Heart left ventricle (tissue), 16 donors: ENCODE data around the gene CAMKMT. TPM values are rescaled to one million over a fixed set of nuclear protein-coding genes. Genes with fewer than 3 reads are reported as not detected.

Source experiments
- ATAC-seq, 4 donors: fragments of 200-7000 bp; cut with Tn5 transposase; one replicate each; pipeline ENCODE4 v1.9.1; 2020 to 2022; ENCODE audit warnings: moderate library complexity in 4 of 4, mild to moderate bottlenecking in 3 of 4, moderate number of reproducible peaks in 1 of 4
- DNase-seq, 5 donors: peaks; one replicate each; pipeline ENCODE4 v3.0.0-alpha.2; 2020
- H3K27ac ChIP-seq, 12 donors: fragments of 200-600 bp; sonication (generic) in 4 of 12; one replicate each; pipeline versions ENCODE4 v1.5.0 to v1.8.0; 2016 to 2022; ENCODE audit warnings: mild to moderate bottlenecking in 2 of 12
- H3K27me3 ChIP-seq, 9 donors: fragments of 200-600 bp; sonication (generic) in 2 of 9; one replicate each; pipeline versions ENCODE4 v1.5.1 to v1.8.0; 2016 to 2022; ENCODE audit warnings: mild to moderate bottlenecking in 3 of 9
- H3K36me3 ChIP-seq, 9 donors: fragments of 200-600 bp; sonication (generic) in 2 of 9; one replicate each; pipeline versions ENCODE4 v1.5.0 to v1.8.0; 2018 to 2022; ENCODE audit warnings: mild to moderate bottlenecking in 2 of 9
- H3K4me1 ChIP-seq, 12 donors: fragments of 200-600 bp; sonication (generic) in 4 of 12; one replicate each; pipeline versions ENCODE4 v1.5.0 to v1.8.0; 2016 to 2022; ENCODE audit warnings: mild to moderate bottlenecking in 3 of 12
- H3K4me3 ChIP-seq, 12 donors: fragments of 200-600 bp; sonication (generic) in 4 of 12; one replicate each; pipeline versions ENCODE4 v1.5.0 to v1.8.0; 2017 to 2022; ENCODE audit warnings: mild to moderate bottlenecking in 9 of 12, moderate library complexity in 4 of 12
- H3K9me3 ChIP-seq, 12 donors: fragments of 200-600 bp; sonication (generic) in 4 of 12; one replicate each; pipeline versions ENCODE4 v1.5.0 to v1.8.0; 2016 to 2022; ENCODE audit warnings: mild to moderate bottlenecking in 1 of 12
- POLR2A ChIP-seq, 2 donors: fragments of 450-650 bp; IDR thresholded peaks; one replicate each; pipeline ENCODE4 v1.6.1; 2017; ENCODE audit warnings: antibody characterized with exemption in 2 of 2, mild to moderate bottlenecking in 2 of 2, moderate library complexity in 2 of 2
- WGBS, 4 donors: extraction: QIAGEN DNeasy Blood & Tissue Kit in 2 of 4; methylation state at CpG; one replicate each; pipeline versions ENCODE4 v1.1.5 to v1.1.7; 2013 to 2018; 5-methylcytosine and 5-hydroxymethylcytosine counted together
- intact Hi-C, 10 donors: fragments of 100-400 bp; cut with DNase I; formaldehyde crosslinking; loops; one replicate each; pipeline versions ENCODE4 v1.11.1 to v1.14.2; 2022
- polyA plus RNA-seq, 2 donors: library from polyadenylated mRNA; stranded (reverse); fragments of 200-250 nt; gene quantifications; one replicate each; pipeline ENCODE4 v1.2.3, GENCODE V29; 2013
- total RNA-seq, 9 donors: library from RNA; depleted of rRNA in 2 of 9; stranded (reverse); fragments of >200 nt in 2 of 9; fragmentation: NEBNext Ultra II Directional in 3 of 9; extraction: Animal tissue kit (Norgen Biotek cat#: 25700) in 3 of 9; gene quantifications; one replicate each; pipeline versions ENCODE4 v1.1.0 to v1.2.4, GENCODE V29; 2016 to 2023
- TF ChIP-seq, protein P1 (sequence below), 12 donors: fragments of 200-600 bp; sonication (generic) in 4 of 12; IDR thresholded peaks; one replicate each; pipeline versions ENCODE4 v1.5.0 to v1.8.0; 2018 to 2022; ENCODE audit warnings: antibody characterized with exemption in 12 of 12, mild to moderate bottlenecking in 5 of 12
- donor health status: ischemic (EF 13 %, LVEDD 7.1; RV severe dilation, severe dysfunction).
- donor health status: healthy with polysubstance abuse.
- donor health status: DM: no; HTN: yes; CAD: no.
- donor health status: DM: no; HTN: no; CAD: no.
- donor health status: ischemic (EF 25% LVEDD 6.9; RV normal size, moderate dysfunction).
- donor health status: ischemic (EF 25% LVEDD 5.7; RV mildly dilated, moderate dysfunction).
- donor health status: healthy.
- donor health status: DM: yes; HTN: yes; CAD: no.
- donor health status: ischemic (EF 35%, LVEDD 5.7; RV mildly dilated, moderate dysfunction).
- donor health status: nonischemic (EF 11% LVEDD 7.7; RV severe dilation, severe dysfunction).
- donor health status: DM: yes; HTN: yes; CAD: no.
- donor health status: PGD.
- donor health status: ischemic (EF 29% LVEDD 5.4; RV normal size, mild dysfunction).
- donor health status: nonischemic (EF 23%, LVEDD 6.1; RV moderate dilation, normal function).

CAMKMT gene
- total and polyA plus RNA-seq, 11 donors: 2.5 to 10.1 (median 4.4) TPM

- Histone ChIP-seq H3K9me3 (no peaks in the 10 kb centered on the region), H3K4me1 (peaks cover 0 to 16% (median 0%) of the 10 kb centered on the region in 12 donors), H3K27ac (no peak overlapping the region), H3K27me3 (peaks cover 0 to 27% (median 4%) of the 10 kb centered on the region in 9 donors), H3K4me3 (no peak overlapping the region), H3K36me3 (no peaks in the 10 kb centered on the region)
- ATAC-seq (no peak), DNase-seq (no peak)
- intact Hi-C loops: no loop called here
- TF ChIP-seq POLR2A (IDR thresholded peaks at IDR 0.05): no peak
- TF ChIP-seq, protein P1, sequence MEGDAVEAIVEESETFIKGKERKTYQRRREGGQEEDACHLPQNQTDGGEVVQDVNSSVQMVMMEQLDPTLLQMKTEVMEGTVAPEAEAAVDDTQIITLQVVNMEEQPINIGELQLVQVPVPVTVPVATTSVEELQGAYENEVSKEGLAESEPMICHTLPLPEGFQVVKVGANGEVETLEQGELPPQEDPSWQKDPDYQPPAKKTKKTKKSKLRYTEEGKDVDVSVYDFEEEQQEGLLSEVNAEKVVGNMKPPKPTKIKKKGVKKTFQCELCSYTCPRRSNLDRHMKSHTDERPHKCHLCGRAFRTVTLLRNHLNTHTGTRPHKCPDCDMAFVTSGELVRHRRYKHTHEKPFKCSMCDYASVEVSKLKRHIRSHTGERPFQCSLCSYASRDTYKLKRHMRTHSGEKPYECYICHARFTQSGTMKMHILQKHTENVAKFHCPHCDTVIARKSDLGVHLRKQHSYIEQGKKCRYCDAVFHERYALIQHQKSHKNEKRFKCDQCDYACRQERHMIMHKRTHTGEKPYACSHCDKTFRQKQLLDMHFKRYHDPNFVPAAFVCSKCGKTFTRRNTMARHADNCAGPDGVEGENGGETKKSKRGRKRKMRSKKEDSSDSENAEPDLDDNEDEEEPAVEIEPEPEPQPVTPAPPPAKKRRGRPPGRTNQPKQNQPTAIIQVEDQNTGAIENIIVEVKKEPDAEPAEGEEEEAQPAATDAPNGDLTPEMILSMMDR (IDR thresholded peaks at IDR 0.05): no peak
- 86 to 91% (median 87%) methylated on average over 5 of the region's 5 CpGs for WGBS, 4 donors
Measured at GRCh38 chr2:44766220-44766619, 404.5 kb downstream of the CAMKMT start.

GRCh38 chr2:44766777-44767176 lies 405.0 kb downstream of the CAMKMT start:
- no peak overlapping the region for H3K27ac ChIP-seq
- intact Hi-C loops: no loop called here
- DNase-seq (no peak), ATAC-seq (no peak)
- H3K4me1 ChIP-seq: peaks cover 0 to 16% (median 0%) of the 10 kb centered on the region in 12 donors
- no peaks in the 10 kb centered on the region for H3K36me3 ChIP-seq
- TF ChIP-seq, protein P1 (IDR thresholded peaks at IDR 0.05): no peak
- TF ChIP-seq POLR2A (IDR thresholded peaks at IDR 0.05): no peak
- H3K9me3 ChIP-seq: no peaks in the 10 kb centered on the region
- no peak overlapping the region for H3K4me3 ChIP-seq
- H3K27me3 ChIP-seq: peaks cover 0 to 27% (median 4%) of the 10 kb centered on the region in 9 donors
- 96 to 100% (median 98%) methylated on average over 1 of the region's 1 CpG for WGBS, 4 donors

DNA sequence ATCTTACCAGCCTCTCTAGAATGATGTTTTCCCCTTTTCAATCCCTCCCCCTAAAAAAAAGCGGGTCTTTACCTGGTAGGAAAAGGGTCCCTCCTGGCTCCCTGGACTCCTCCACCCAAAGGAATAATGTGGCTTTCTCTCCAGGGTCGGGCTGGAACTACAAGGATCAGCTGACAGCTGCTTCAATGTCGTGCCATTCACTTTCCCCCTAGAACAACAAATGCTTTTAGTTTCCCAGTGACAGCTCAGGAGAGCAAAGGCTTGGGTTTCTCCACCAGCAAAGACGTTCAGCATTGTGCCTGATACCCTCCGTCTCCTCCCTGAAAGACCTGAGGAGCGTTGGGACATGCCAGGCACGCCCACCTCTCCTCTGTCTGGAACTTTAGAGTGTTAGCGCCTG lies 405.9 kb downstream of the CAMKMT start:
- DNase-seq (no peak), ATAC-seq (no peak)
- Histone ChIP-seq H3K36me3 (no peaks in the 10 kb centered on the region), H3K27me3 (peaks cover 0 to 27% (median 4%) of the 10 kb centered on the region in 9 donors), H3K4me1 (peaks cover 0 to 16% (median 0%) of the 10 kb centered on the region in 12 donors), H3K27ac (no peak overlapping the region), H3K9me3 (no peaks in the 10 kb centered on the region), H3K4me3 (no peak overlapping the region)
- TF ChIP-seq, protein P1 (IDR thresholded peaks at IDR 0.05): no peak
- TF ChIP-seq POLR2A (IDR thresholded peaks at IDR 0.05): no peak
- WGBS, 4 donors: 90 to 97% (median 94%) methylated on average over 8 of the region's 8 CpGs
- intact Hi-C loops: no loop called here

DNA sequence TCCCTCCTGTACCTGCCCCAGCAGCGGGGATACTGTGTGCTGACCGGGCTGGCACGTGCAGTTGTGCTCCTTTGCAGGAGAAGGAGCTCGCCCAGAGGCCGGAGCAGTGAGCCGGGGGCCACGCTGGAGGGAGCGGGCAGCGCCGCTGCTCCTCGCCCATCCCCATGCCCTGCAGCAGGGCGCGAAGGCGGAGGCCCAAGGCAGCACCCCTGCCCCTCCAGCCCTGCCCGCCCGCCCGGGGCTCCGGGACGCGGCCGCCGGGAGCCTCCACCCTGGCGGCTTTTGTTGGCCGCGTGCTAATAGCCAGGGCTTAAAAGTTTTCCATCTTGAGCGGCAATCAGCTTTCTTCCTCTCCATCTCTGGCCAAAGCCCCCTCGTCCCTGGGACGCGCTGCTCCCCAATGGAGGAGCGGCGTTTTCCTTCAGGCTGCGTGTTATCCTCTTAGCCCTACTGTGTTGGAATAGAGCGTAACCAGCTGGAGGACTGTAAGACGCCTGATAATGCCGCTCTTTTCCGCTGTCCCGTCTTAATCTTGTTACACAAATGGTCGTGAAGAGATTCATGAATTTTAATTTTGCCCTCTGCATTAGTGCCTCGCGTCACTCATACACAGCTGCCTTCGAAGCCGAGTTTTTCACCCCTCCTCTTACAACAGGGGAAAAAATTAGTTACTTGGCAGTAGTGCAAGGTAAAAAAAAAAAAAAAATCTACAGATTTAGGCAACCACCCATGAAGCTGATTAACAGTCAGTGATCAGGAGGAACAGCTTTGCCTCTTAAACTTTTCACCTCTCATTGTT lies 406.9 kb downstream of the CAMKMT start:
- 16 to 40% (median 27%) methylated on average over 22 to 42 of the region's 42 CpGs for WGBS, 4 donors
- no peak overlapping the region for H3K27ac ChIP-seq
- no peaks in the 10 kb centered on the region for H3K9me3 ChIP-seq
- no peak for TF ChIP-seq POLR2A (IDR thresholded peaks at IDR 0.05)
- TF ChIP-seq, protein P1 (IDR thresholded peaks at IDR 0.05): no peak
- no peak for ATAC-seq
- no peak for DNase-seq
- H3K27me3 ChIP-seq: peaks cover 0 to 30% (median 4%) of the 10 kb centered on the region in 9 donors
- intact Hi-C loops: no loop called here
- H3K4me1 ChIP-seq: peaks cover 0 to 16% (median 0%) of the 10 kb centered on the region in 12 donors
- H3K4me3 ChIP-seq: peak overlapping the region in 8 of 12 donors; percentile 2 to 33 (median 23)
- H3K36me3 ChIP-seq: no peaks in the 10 kb centered on the region
